Skeletal muscle satellite cell (primary cell): ENCODE measurements around the gene THOP1.

Experiments
- H3K27me3 ChIP-seq: 2 replicates; pipeline ENCODE4 v1.7.0; 2013; ENCODE audit warnings: low read length; ENCODE audit not compliant: control insufficient read depth, insufficient read depth
- H3K36me3 ChIP-seq: 2 replicates; pipeline ENCODE4 v1.7.0; 2013; ENCODE audit warnings: mild to moderate bottlenecking, control low read depth, low read length; ENCODE audit not compliant: insufficient read depth
- H3K4me1 ChIP-seq: 2 replicates; pipeline ENCODE4 v1.7.0; 2013; ENCODE audit warnings: low read length; ENCODE audit not compliant: control insufficient read depth, insufficient read depth
- H3K4me2 ChIP-seq: 2 replicates; pipeline ENCODE4 v1.7.0; 2013; ENCODE audit warnings: mild to moderate bottlenecking, low read length
- H3K4me3 ChIP-seq: 2 replicates; pipeline ENCODE4 v1.7.0; 2013; ENCODE audit warnings: low read length
- H3K9ac ChIP-seq: 2 replicates; pipeline ENCODE4 v1.7.0; 2013; ENCODE audit warnings: mild to moderate bottlenecking, low read depth, low read length, moderate library complexity
- H3K9me3 ChIP-seq: replicated peaks from 2 replicates; pipeline ENCODE4 v1.7.0; 2013; ENCODE audit warnings: mild to moderate bottlenecking, control low read depth, low read length

Gene THOP1

DNA sequence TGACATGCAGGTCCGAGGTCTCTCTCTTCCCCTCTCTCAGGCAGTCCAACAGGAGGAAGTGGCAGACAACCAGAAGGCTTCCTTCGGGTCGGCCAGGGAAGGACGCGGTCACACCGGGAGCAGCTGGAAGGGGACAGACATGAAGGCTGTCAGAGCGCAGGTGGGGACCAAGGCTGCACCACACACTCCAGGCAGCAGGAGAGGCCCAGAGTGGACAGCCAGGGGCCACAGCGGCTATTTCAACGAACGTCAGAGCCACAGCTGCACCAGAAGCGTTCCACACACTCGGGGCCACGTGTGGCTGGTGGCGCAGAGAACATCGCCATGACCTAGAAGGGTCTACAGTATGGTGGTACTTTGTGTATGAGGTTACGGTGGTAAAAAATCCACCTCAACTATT lies 29.5 kb upstream of the THOP1 start:
- Histone ChIP-seq H3K27me3 (no peaks in the 10 kb centered on the region), H3K36me3 (peaks cover 49% of the 10 kb centered on the region), H3K4me2 (no peak overlapping the region), H3K9me3 (no peaks in the 10 kb centered on the region), H3K4me1 (no peaks in the 10 kb centered on the region), H3K9ac (no peak overlapping the region), H3K4me3 (no peak overlapping the region)

DNA sequence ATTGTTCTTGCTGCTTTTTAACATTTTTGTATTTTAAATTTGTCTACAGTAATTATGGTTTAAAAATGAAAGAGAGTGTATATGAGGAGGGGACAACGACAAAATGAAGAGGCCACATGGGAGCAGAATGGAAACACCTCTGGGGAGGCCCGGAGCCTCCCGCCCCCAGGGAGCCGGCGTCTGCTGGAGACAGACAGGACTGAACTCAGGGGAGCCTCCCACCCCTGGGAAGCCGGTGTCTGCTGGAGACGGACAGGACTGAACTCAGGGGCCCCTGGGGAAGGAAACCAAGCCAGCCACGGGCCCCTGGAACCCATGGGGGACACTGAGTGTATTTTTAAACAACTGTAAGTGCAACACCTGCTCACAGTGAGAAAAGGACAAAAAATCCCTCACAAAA lies 28.8 kb upstream of the THOP1 start:
- H3K4me1 ChIP-seq = no peaks in the 10 kb centered on the region
- no peaks in the 10 kb centered on the region for H3K9me3 ChIP-seq
- no peaks in the 10 kb centered on the region for H3K27me3 ChIP-seq
- no peak overlapping the region for H3K4me2 ChIP-seq
- no peak overlapping the region for H3K9ac ChIP-seq
- H3K36me3 ChIP-seq = peaks cover 53% of the 10 kb centered on the region
- no peak overlapping the region for H3K4me3 ChIP-seq

DNA sequence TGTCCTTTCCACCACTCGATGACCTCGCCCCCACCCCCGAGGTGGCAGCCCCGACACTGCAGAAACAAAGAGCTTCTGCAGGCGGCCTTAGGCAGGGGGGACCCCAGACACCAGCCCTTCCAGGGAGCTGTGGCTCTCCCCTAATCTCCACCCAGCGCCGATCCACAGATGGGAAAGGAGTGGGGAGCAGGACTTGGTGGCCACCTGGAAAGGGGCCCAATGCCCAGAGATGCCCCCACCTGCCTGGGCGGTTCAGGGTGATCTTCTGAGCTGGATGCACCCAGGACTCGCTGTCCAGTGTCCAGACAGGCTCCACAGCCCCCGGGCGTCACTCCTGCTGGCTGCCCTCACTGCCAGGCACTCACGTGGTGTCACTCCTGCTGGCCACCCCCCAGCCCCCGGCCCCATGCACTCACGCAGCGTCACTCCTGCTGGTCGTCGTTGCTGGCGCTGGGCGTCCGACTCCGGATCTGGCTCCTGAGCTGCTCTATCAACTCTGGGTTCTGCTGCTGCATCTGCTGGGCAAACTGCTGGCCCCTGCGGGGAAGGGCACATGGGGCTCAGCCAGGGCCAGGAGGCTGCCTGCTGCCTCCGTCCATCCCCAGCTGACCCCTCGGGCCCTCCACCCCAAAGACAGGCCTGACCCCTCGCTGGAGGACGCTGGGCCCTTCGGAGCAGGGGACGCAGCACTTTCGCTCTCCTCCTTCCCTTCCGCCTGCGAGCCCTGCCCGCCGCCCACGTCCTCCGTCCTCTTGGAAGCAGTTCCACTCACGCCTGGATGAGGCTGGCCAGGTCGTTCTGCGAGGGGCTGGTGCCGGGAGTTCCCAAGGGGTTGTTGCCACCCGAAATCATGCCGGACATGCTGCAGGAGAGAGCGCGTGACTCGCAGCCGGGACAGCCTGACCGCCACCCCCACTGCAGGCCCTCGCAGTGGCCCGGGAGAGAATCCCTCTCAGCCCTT lies 28.1 kb upstream of the THOP1 start:
- H3K4me2 ChIP-seq = no peak overlapping the region
- H3K4me3 ChIP-seq = no peak overlapping the region
- H3K36me3 ChIP-seq = peaks cover 57% of the 10 kb centered on the region
- no peak overlapping the region for H3K9ac ChIP-seq
- H3K9me3 ChIP-seq = no peaks in the 10 kb centered on the region
- H3K4me1 ChIP-seq = no peaks in the 10 kb centered on the region
- no peaks in the 10 kb centered on the region for H3K27me3 ChIP-seq

DNA sequence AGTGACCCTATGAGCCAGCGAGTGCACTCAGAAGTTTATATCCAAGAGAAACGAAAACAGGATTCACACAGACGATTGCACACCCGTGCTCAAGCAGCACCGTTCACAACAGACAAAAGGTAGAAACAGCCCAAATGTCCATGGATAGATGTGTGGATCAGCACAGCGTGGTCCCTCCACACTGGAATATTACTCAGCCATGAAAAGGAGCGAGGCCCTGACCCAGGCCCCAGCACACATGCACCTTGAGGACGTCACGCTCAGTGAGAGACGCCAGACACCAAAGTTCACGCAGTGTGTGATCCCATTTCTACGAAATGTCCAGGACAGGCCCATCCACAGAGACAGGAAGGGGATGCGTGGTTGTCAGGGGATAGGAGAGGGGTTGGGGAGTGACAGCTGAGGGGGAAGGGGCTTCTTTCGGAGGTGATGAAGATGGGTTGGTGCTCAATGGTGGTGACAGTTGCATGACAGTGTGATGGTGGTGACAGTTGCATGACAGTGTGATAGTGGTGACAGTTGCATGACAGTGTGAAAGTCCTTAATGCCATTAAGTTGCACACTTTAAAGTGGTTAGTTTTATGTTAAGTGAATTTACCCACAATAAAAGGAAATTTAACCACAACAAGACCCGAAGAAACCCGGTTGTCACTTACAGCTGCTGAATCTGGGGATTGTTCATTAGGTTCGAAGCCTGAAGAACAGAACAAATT lies 26.5 kb upstream of the THOP1 start:
- H3K27me3 ChIP-seq = no peaks in the 10 kb centered on the region
- peaks cover 63% of the 10 kb centered on the region for H3K36me3 ChIP-seq
- H3K9me3 ChIP-seq = no peaks in the 10 kb centered on the region
- H3K4me3 ChIP-seq = no peak overlapping the region
- H3K4me1 ChIP-seq = no peaks in the 10 kb centered on the region
- H3K4me2 ChIP-seq = no peak overlapping the region
- no peak overlapping the region for H3K9ac ChIP-seq

DNA sequence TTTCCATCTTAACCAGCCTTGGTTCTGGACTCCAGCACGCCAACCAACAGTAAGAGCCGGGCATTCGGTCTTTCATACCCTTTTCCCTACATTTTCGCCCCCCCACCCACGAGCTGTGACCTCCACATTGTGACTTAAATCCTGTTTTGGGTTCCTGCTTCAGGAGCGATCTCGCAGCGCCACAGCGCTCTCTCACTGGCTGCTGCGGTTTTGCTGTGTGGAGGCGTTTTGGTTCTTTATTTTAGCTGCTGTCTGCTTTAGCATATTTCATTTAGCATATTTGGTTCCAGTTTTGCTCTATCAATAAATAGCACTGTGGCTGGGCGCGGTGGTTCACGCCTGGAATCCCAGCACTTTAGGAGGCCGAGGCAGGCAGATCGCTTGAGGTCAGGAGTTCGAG lies 25.9 kb upstream of the THOP1 start:
- H3K36me3 ChIP-seq = peaks cover 64% of the 10 kb centered on the region
- no peaks in the 10 kb centered on the region for H3K27me3 ChIP-seq
- no peak overlapping the region for H3K4me2 ChIP-seq
- no peaks in the 10 kb centered on the region for H3K4me1 ChIP-seq
- no peaks in the 10 kb centered on the region for H3K9me3 ChIP-seq
- no peak overlapping the region for H3K9ac ChIP-seq
- H3K4me3 ChIP-seq = no peak overlapping the region

DNA sequence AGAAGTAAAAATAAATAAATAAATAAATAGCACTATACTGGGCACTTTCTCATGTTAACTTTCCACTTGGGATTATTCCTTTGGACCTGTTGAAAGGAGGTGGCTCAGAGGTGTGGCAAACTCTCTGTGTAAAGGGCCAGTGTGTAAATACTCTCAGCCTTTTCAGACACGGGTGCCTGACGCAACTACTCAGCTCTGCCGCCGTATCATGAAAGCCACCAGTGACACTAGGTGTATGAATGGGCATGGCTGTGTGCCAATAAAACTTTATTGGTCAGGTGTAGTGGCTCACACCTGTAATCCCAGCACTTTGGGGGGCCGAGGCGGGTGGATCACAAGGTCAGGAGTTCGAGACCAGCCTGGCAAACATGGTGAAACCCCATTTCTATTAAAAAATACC lies 25.3 kb upstream of the THOP1 start:
- H3K4me1 ChIP-seq = no peaks in the 10 kb centered on the region
- no peak overlapping the region for H3K9ac ChIP-seq
- peaks cover 64% of the 10 kb centered on the region for H3K36me3 ChIP-seq
- H3K9me3 ChIP-seq = no peaks in the 10 kb centered on the region
- H3K4me2 ChIP-seq = no peak overlapping the region
- no peaks in the 10 kb centered on the region for H3K27me3 ChIP-seq
- no peak overlapping the region for H3K4me3 ChIP-seq

DNA sequence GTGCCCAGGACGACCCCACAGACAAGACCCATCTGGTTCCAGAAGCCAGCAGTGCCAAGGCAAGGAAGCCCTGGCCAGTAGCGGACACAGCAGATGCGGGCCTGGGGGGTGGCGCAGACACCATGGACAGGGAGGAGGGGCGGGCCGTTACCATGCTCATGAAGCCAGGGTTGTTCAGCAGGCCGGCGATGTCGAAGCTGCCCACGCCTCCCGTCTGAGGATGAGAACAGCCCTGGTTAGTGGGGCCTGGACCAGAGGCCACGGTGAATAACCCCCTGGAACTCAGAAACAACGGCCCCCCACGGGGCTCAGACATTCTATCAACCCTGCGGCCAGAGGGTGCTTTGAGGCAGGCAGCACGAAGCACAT lies 24.0 kb upstream of the THOP1 start:
- Histone ChIP-seq H3K9ac (no peak overlapping the region), H3K4me3 (no peak overlapping the region), H3K4me1 (no peaks in the 10 kb centered on the region), H3K9me3 (no peaks in the 10 kb centered on the region), H3K36me3 (peaks cover 68% of the 10 kb centered on the region), H3K4me2 (no peak overlapping the region), H3K27me3 (no peaks in the 10 kb centered on the region)

DNA sequence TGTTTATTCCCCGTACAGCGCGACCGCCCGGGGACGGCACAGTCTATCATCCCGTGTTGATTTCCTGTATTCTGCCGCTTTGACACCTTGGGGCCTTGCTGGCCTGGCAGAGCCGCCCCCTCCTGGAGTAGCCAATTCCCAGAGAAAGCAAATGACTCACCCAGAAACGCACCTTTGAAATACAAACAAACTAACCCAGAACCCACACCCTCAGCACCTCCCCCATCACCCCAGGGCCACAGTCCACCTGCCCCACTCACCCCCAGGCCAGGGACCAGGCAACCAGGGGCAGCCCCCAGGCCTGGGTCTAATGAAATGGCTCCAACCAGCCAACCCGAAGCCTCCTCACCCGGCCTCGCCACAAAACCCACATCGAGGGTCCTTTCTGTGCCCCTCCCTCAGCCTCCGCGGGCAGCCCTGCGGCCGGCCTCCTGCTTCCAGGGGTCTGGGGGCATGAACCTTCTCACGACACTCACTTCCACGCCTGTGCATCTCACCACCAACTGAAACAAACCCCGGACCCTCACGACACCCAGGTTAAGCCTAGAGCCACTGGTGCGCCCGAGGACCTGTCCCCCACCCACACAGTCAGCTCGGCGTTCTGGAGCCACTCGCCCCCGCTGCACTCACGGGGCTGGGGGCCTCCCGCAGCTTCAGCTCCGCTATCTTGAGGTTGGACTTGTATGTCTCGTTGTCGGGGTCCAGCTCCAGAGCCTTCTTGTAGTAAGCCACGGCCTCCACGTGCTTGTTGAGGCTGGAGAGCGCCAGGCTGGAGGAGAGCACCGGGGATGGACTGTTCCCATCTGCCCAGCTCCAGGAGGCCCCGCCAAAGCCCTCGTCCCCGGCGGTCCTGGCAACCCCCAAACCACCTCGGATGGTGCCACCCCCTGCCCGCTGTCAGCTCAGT lies 23.2 kb upstream of the THOP1 start:
- H3K9ac ChIP-seq = no peak overlapping the region
- peaks cover 75% of the 10 kb centered on the region for H3K36me3 ChIP-seq
- H3K4me3 ChIP-seq = no peak overlapping the region

DNA sequence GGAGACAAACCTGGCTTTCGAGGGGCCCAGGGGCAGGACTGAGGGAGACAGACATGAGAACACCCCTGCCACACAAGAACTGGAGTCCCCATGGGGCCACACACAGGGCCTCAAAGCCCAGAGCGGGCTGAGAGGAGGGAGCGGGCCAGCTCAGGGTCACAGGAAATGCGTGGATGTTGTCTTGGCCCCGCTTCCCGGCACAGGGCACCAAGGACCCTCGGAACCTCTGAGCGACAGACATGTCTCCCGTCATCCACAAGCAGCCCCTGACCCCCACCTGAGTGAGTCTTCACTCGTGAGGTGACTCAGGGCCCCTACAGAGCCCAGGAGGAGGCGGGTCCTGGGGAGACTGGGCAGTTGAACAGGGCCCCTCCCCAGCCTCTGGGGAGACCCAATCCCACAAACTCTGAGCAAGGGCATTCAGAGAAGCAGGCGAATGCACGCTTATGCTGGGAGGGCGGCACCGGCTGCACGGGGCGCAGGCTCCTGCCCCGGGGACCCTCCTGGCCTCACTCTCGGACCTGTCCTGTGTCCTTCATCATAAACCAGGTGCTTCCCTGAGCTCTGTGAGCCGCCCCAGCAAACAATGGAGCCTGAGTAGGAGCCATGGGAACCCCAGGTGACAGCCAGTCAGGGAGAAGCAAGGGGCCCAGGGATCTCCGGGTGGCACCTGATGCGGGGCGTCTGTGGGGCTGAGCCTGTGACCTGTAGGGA lies 22.4 kb upstream of the THOP1 start:
- H3K4me2 ChIP-seq = no peak overlapping the region
- peaks cover 75% of the 10 kb centered on the region for H3K36me3 ChIP-seq
- H3K9me3 ChIP-seq = no peaks in the 10 kb centered on the region
- no peaks in the 10 kb centered on the region for H3K4me1 ChIP-seq
- H3K9ac ChIP-seq = no peak overlapping the region
- H3K27me3 ChIP-seq = no peaks in the 10 kb centered on the region
- no peak overlapping the region for H3K4me3 ChIP-seq

More for the DNA sequence above, 23.2 kb upstream of the THOP1 start:
- Histone ChIP-seq H3K9me3 (no peaks in the 10 kb centered on the region), H3K4me1 (no peaks in the 10 kb centered on the region), H3K4me2 (no peak overlapping the region), H3K27me3 (no peaks in the 10 kb centered on the region)

DNA sequence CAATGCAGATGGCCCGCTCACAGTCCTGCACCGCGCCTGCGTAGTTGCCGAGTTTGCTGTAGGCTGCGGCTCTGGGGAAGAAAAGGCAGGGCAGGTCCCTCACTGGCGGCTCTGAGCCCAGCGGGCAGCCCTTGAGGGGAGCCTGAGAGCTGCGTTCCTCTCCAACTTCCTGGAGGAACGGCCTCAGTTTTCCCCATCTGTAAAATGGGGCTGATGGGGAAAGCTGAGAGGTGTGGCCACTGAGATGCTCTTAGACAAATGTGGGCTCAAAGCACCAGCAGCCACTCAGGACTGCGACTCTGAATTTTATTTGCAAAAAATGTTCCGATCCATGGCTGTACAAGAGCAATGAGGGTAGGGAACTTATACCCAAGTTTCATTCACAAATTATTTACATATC lies 21.6 kb upstream of the THOP1 start:
- no peak overlapping the region for H3K9ac ChIP-seq
- H3K36me3 ChIP-seq = peaks cover 79% of the 10 kb centered on the region

DNA sequence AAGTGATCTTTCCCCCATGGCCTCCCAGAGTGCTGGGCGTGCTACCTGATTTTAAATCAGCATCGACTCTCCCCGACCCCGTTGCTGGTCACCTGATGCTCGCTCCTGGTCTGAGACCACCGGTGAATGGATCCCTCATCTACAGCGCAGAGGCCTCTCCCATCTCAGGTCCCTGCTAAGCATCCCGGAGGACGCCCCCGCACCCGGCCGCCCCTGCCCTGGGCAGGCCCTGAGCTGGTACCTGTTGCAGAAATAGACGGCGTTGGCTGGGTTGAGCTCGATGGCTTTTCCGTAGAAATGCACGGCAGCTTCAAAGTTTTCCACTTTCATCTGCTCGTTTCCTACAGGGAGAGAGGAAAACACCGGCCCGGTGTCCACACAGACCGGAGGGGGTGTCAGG lies 20.4 kb upstream of the THOP1 start:
- Histone ChIP-seq H3K4me1 (peaks cover under 1% of the 10 kb centered on the region), H3K36me3 (peaks cover 72% of the 10 kb centered on the region), H3K27me3 (no peaks in the 10 kb centered on the region), H3K9ac (no peak overlapping the region), H3K9me3 (no peaks in the 10 kb centered on the region), H3K4me3 (no peak overlapping the region), H3K4me2 (no peak overlapping the region)

More for the DNA sequence above, 21.6 kb upstream of the THOP1 start:
- Histone ChIP-seq H3K4me3 (no peak overlapping the region), H3K4me1 (no peaks in the 10 kb centered on the region), H3K9me3 (no peaks in the 10 kb centered on the region), H3K4me2 (no peak overlapping the region), H3K27me3 (no peaks in the 10 kb centered on the region)
